ENCODE data around the gene TRIM38.

The TRIM38 gene

GRCh38 chr6:25980935-25981334 is 18.3 kb downstream of the TRIM38 start:
- Histone ChIP-seq H4K20me1 (ENCODE audit: insufficient read depth, low read length, poor library complexity, severe bottlenecking) (no peaks in the 10 kb centered on the region), H2AFZ (ENCODE audit: low read length) (no peak overlapping the region), H3K9me3 (ENCODE audit: insufficient read depth, low read depth, low read length) (no peaks in the 10 kb centered on the region), H3F3A (ENCODE audit: low read depth) (no peaks in the 10 kb centered on the region), H3K4me3 (ENCODE audit: low read length, poor library complexity, severe bottlenecking) (no peak overlapping the region), H3K9ac (ENCODE audit: low read depth, low read length, poor library complexity, severe bottlenecking) (no peak overlapping the region), H3K79me2 (ENCODE audit: insufficient read depth, low read length) (no peaks in the 10 kb centered on the region), H3K4me1 (ENCODE audit: insufficient read depth, low read length, poor library complexity, severe bottlenecking) (no peaks in the 10 kb centered on the region), H3K36me3 (ENCODE audit: insufficient read depth, low read length) (peaks cover 31% of the 10 kb centered on the region; the same call in 1 of the 2 replicates), H3K4me2 (ENCODE audit: low read depth, low read length, poor library complexity, severe bottlenecking) (no peak overlapping the region), H3K27me3 (ENCODE audit: insufficient read depth, low read length, poor library complexity, severe bottlenecking) (no peaks in the 10 kb centered on the region), H3K9me2 (replicated peaks; ENCODE audit: low read depth, low read length) (no peaks in the 10 kb centered on the region)
- TF ChIP-seq EZH2phosphoT487 (IDR thresholded peaks at IDR 0.05; ENCODE audit: borderline replicate concordance) (no peak), CTCF (conservative IDR thresholded peaks at IDR 0.05; ENCODE audit: low read length) (no peak)

DNA sequence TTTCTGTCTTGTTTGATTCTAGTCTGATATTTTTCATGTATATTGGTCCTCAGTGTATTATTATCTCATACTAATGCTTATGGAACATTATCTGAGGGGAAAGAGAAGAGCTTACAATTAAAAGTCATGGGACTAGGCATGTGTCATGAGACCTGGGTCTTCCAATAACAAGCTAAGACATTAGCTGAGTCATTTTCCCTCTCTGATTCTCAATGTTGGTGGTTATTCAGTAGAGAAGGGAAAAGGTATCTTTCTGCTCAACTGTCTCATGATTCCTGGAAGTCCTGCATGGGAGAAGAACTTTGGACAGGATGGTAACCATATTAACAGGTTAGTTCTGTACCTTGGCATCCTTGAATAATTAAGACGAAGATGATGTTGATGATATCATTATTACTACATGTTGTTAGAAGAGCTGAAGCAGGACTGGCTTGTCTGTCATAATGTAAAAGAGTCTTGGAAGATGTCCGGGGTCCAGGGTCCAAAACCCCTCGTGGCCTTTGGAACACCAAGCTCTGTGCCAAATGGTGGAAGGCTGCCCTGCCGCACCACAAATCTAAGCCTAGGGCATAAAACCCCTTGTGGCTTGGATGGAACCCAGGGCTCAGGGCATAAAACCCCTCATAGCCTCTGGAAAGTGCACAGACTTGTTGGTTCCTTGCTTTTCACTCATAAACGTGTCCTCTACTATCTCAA is 19.1 kb downstream of the TRIM38 start:
- no peaks in the 10 kb centered on the region for H3F3A ChIP-seq (ENCODE audit: low read depth)
- no peaks in the 10 kb centered on the region for H3K9me3 ChIP-seq (ENCODE audit: insufficient read depth, low read depth, low read length)
- no peaks in the 10 kb centered on the region for H3K79me2 ChIP-seq (ENCODE audit: insufficient read depth, low read length)
- peaks cover 31% of the 10 kb centered on the region; the same call in 1 of the 2 replicates for H3K36me3 ChIP-seq (ENCODE audit: insufficient read depth, low read length)
- H3K9ac ChIP-seq (ENCODE audit: low read depth, low read length, poor library complexity, severe bottlenecking): no peak overlapping the region
- no peaks in the 10 kb centered on the region for H4K20me1 ChIP-seq (ENCODE audit: insufficient read depth, low read length, poor library complexity, severe bottlenecking)
- H3K4me3 ChIP-seq (ENCODE audit: low read length, poor library complexity, severe bottlenecking): no peak overlapping the region
- no peaks in the 10 kb centered on the region for H3K9me2 ChIP-seq (replicated peaks; ENCODE audit: low read depth, low read length)
- TF ChIP-seq EZH2phosphoT487 (IDR thresholded peaks at IDR 0.05; ENCODE audit: borderline replicate concordance) (no peak), CTCF (conservative IDR thresholded peaks at IDR 0.05; ENCODE audit: low read length) (no peak)
- H3K4me1 ChIP-seq (ENCODE audit: insufficient read depth, low read length, poor library complexity, severe bottlenecking): no peaks in the 10 kb centered on the region
- H3K27me3 ChIP-seq (ENCODE audit: insufficient read depth, low read length, poor library complexity, severe bottlenecking): no peaks in the 10 kb centered on the region
- no peak overlapping the region for H3K4me2 ChIP-seq (ENCODE audit: low read depth, low read length, poor library complexity, severe bottlenecking)
- no peak overlapping the region for H2AFZ ChIP-seq (ENCODE audit: low read length)

DNA sequence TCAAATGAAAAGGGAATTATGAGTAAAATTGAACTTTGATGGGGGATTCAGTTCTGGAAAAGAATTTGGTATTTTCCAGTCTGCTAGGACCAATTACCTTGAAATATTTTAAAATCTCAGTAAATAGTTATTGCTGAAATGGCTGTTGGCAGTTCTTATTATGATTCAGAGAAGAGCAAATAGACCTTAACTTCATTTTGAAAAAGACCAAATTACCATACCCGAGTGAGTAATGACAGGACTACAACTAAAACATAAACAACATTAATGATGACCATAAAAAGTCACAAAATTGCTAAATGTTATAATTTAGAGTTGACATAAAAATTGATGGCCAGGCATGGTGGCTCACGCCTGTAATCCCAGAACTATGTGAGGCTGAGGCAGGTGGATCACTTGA is 21.7 kb downstream of the TRIM38 start:
- TF ChIP-seq EZH2phosphoT487 (IDR thresholded peaks at IDR 0.05; ENCODE audit: borderline replicate concordance) (no peak), CTCF (conservative IDR thresholded peaks at IDR 0.05; ENCODE audit: low read length) (no peak)
- Histone ChIP-seq H3K9me3 (ENCODE audit: insufficient read depth, low read depth, low read length) (no peaks in the 10 kb centered on the region), H4K20me1 (ENCODE audit: insufficient read depth, low read length, poor library complexity, severe bottlenecking) (no peaks in the 10 kb centered on the region), H3K9me2 (replicated peaks; ENCODE audit: low read depth, low read length) (no peaks in the 10 kb centered on the region), H3K4me1 (ENCODE audit: insufficient read depth, low read length, poor library complexity, severe bottlenecking) (no peaks in the 10 kb centered on the region), H3K27me3 (ENCODE audit: insufficient read depth, low read length, poor library complexity, severe bottlenecking) (no peaks in the 10 kb centered on the region), H3K36me3 (ENCODE audit: insufficient read depth, low read length) (peaks cover 26% of the 10 kb centered on the region; the same call in 1 of the 2 replicates), H3F3A (ENCODE audit: low read depth) (no peaks in the 10 kb centered on the region), H3K4me2 (ENCODE audit: low read depth, low read length, poor library complexity, severe bottlenecking) (no peak overlapping the region), H3K79me2 (ENCODE audit: insufficient read depth, low read length) (no peaks in the 10 kb centered on the region), H2AFZ (ENCODE audit: low read length) (no peak overlapping the region), H3K4me3 (ENCODE audit: low read length, poor library complexity, severe bottlenecking) (no peak overlapping the region), H3K9ac (ENCODE audit: low read depth, low read length, poor library complexity, severe bottlenecking) (no peak overlapping the region)

All from Loucy (cell line).